ENCODE data around the gene ACVR1B. TPM values are rescaled to one million over a fixed set of nuclear protein-coding genes. Genes with fewer than 3 reads are reported as not detected.

Gene ACVR1B
- total RNA-seq, 1 donor from 2014 or later, result 13.8 TPM

GRCh38 chr12:51942056-51942455 lies 9.4 kb upstream of the ACVR1B start:
- no peaks in the 10 kb centered on the region for H3K36me3 ChIP-seq (ENCODE audit: insufficient read depth, low read length)
- Mint-ChIP-seq H3K36me3 (ENCODE audit: low read depth, unreplicated experiment) (peaks cover 10% of the 10 kb centered on the region), H3K4me3 (ENCODE audit: unreplicated experiment) (no peak overlapping the region), H3K27ac (ENCODE audit: unreplicated experiment) (no peak overlapping the region), H3K4me1 (ENCODE audit: low read depth, unreplicated experiment) (no peaks in the 10 kb centered on the region), H3K9me3 (ENCODE audit: unreplicated experiment) (peaks cover 31% of the 10 kb centered on the region), H3K27me3 (ENCODE audit: low read depth, unreplicated experiment) (peaks cover 37% of the 10 kb centered on the region)
- H3K9me3 ChIP-seq (ENCODE audit: insufficient read depth, low read depth, low read length), result peaks cover 13% of the 10 kb centered on the region
- FAIRE-seq, result no peak
- H2AFZ ChIP-seq (ENCODE audit: low read depth, low read length), result no peak overlapping the region
- no peaks in the 10 kb centered on the region for H4K20me1 ChIP-seq (ENCODE audit: insufficient read depth, low read length)
- TF ChIP-seq, protein P1, sequence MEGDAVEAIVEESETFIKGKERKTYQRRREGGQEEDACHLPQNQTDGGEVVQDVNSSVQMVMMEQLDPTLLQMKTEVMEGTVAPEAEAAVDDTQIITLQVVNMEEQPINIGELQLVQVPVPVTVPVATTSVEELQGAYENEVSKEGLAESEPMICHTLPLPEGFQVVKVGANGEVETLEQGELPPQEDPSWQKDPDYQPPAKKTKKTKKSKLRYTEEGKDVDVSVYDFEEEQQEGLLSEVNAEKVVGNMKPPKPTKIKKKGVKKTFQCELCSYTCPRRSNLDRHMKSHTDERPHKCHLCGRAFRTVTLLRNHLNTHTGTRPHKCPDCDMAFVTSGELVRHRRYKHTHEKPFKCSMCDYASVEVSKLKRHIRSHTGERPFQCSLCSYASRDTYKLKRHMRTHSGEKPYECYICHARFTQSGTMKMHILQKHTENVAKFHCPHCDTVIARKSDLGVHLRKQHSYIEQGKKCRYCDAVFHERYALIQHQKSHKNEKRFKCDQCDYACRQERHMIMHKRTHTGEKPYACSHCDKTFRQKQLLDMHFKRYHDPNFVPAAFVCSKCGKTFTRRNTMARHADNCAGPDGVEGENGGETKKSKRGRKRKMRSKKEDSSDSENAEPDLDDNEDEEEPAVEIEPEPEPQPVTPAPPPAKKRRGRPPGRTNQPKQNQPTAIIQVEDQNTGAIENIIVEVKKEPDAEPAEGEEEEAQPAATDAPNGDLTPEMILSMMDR (IDR thresholded peaks at IDR 0.05; ENCODE audit: insufficient read depth, low read depth, low read length), result no peak
- TF ChIP-seq EZH2 (IDR thresholded peaks at IDR 0.05; ENCODE audit: insufficient read depth, low read length), result no peak
- no peak overlapping the region for H3K4me3 ChIP-seq (ENCODE audit: insufficient read depth, low read depth, low read length)
- DNase-seq (ENCODE audit: low read depth), result no peak
- H3K27ac ChIP-seq (ENCODE audit: low read depth, low read length), result no peak overlapping the region
- peaks cover 5% of the 10 kb centered on the region for H3K27me3 ChIP-seq (ENCODE audit: insufficient read depth, low read length)
- H3K4me2 ChIP-seq (ENCODE audit: low read length), result no peak overlapping the region
- no peaks in the 10 kb centered on the region for H3K79me2 ChIP-seq (ENCODE audit: insufficient read depth, low read length)
- H3K9ac ChIP-seq (ENCODE audit: low read length), result no peak overlapping the region
- no peaks in the 10 kb centered on the region for H3K4me1 ChIP-seq (ENCODE audit: insufficient read depth, low read length)

GRCh38 chr12:51942501-51943000 lies 8.9 kb upstream of the ACVR1B start:
- H3K4me3 Mint-ChIP-seq (ENCODE audit: unreplicated experiment), result no peak overlapping the region
- no peak overlapping the region for H3K27ac Mint-ChIP-seq (ENCODE audit: unreplicated experiment)

GRCh38 chr12:51943346-51943745 lies 8.2 kb upstream of the ACVR1B start:
- peaks cover 13% of the 10 kb centered on the region for H3K9me3 ChIP-seq (ENCODE audit: insufficient read depth, low read depth, low read length)
- no peak overlapping the region for H3K27ac Mint-ChIP-seq (ENCODE audit: unreplicated experiment)
- peaks cover 13% of the 10 kb centered on the region for H3K36me3 Mint-ChIP-seq (ENCODE audit: low read depth, unreplicated experiment)
- H3K27me3 ChIP-seq (ENCODE audit: insufficient read depth, low read length), result peaks cover 10% of the 10 kb centered on the region
- FAIRE-seq, result no peak
- H3K27me3 Mint-ChIP-seq (ENCODE audit: low read depth, unreplicated experiment), result peaks cover 47% of the 10 kb centered on the region
- H3K4me3 Mint-ChIP-seq (ENCODE audit: unreplicated experiment), result no peak overlapping the region
- H3K36me3 ChIP-seq (ENCODE audit: insufficient read depth, low read length), result no peaks in the 10 kb centered on the region
- H2AFZ ChIP-seq (ENCODE audit: low read depth, low read length), result no peak overlapping the region
- H3K9me3 Mint-ChIP-seq (ENCODE audit: unreplicated experiment), result peaks cover 39% of the 10 kb centered on the region
- H4K20me1 ChIP-seq (ENCODE audit: insufficient read depth, low read length), result no peaks in the 10 kb centered on the region
- no peak overlapping the region for H3K4me3 ChIP-seq (ENCODE audit: insufficient read depth, low read depth, low read length)
- H3K4me1 Mint-ChIP-seq (ENCODE audit: low read depth, unreplicated experiment), result no peaks in the 10 kb centered on the region
- no peak overlapping the region for H3K27ac ChIP-seq (ENCODE audit: low read depth, low read length)
- H3K4me1 ChIP-seq (ENCODE audit: insufficient read depth, low read length), result no peaks in the 10 kb centered on the region
- H3K9ac ChIP-seq (ENCODE audit: low read length), result no peak overlapping the region
- TF ChIP-seq, protein P1 (IDR thresholded peaks at IDR 0.05; ENCODE audit: insufficient read depth, low read depth, low read length), result no peak
- no peak for TF ChIP-seq EZH2 (IDR thresholded peaks at IDR 0.05; ENCODE audit: insufficient read depth, low read length)
- no peaks in the 10 kb centered on the region for H3K79me2 ChIP-seq (ENCODE audit: insufficient read depth, low read length)
- no peak overlapping the region for H3K4me2 ChIP-seq (ENCODE audit: low read length)
- no peak for DNase-seq (ENCODE audit: low read depth)

More at GRCh38 chr12:51942501-51943000, 8.9 kb upstream of the ACVR1B start:
- no peaks in the 10 kb centered on the region for H3K4me1 ChIP-seq (ENCODE audit: insufficient read depth, low read length)
- H3K9ac ChIP-seq (ENCODE audit: low read length), result no peak overlapping the region
- FAIRE-seq (no peak), DNase-seq (ENCODE audit: low read depth) (no peak)
- peaks cover 5% of the 10 kb centered on the region for H3K27me3 ChIP-seq (ENCODE audit: insufficient read depth, low read length)
- H3K4me1 Mint-ChIP-seq (ENCODE audit: low read depth, unreplicated experiment), result no peaks in the 10 kb centered on the region
- no peaks in the 10 kb centered on the region for H4K20me1 ChIP-seq (ENCODE audit: insufficient read depth, low read length)
- H3K9me3 Mint-ChIP-seq (ENCODE audit: unreplicated experiment), result peaks cover 35% of the 10 kb centered on the region
- no peaks in the 10 kb centered on the region for H3K36me3 ChIP-seq (ENCODE audit: insufficient read depth, low read length)
- peaks cover 10% of the 10 kb centered on the region for H3K36me3 Mint-ChIP-seq (ENCODE audit: low read depth, unreplicated experiment)
- H2AFZ ChIP-seq (ENCODE audit: low read depth, low read length), result no peak overlapping the region
- H3K27ac ChIP-seq (ENCODE audit: low read depth, low read length), result no peak overlapping the region
- H3K27me3 Mint-ChIP-seq (ENCODE audit: low read depth, unreplicated experiment), result peaks cover 41% of the 10 kb centered on the region
- no peak overlapping the region for H3K4me2 ChIP-seq (ENCODE audit: low read length)
- H3K4me3 ChIP-seq (ENCODE audit: insufficient read depth, low read depth, low read length), result no peak overlapping the region
- H3K79me2 ChIP-seq (ENCODE audit: insufficient read depth, low read length), result no peaks in the 10 kb centered on the region
- no peak for TF ChIP-seq EZH2 (IDR thresholded peaks at IDR 0.05; ENCODE audit: insufficient read depth, low read length)
- TF ChIP-seq, protein P1 (IDR thresholded peaks at IDR 0.05; ENCODE audit: insufficient read depth, low read depth, low read length), result no peak
- H3K9me3 ChIP-seq (ENCODE audit: insufficient read depth, low read depth, low read length), result peaks cover 13% of the 10 kb centered on the region

All from astrocyte (in vitro differentiated cells and primary cell).